H1 (cell line): Measurements from ENCODE around the gene QPCT. TPM values are rescaled to one million over a fixed set of nuclear protein-coding genes. Genes with fewer than 3 reads are reported as not detected.

Experiments used
- SAP30 ChIP-seq: fragments of 300-600 bp; sonication (generic); IDR thresholded peaks from 2 replicates; pipeline ENCODE4 v1.7.1; 2012; ENCODE audit warnings: low read length, moderate library complexity, mild to moderate bottlenecking, inconsistent platforms; ENCODE audit not compliant: insufficient read depth, insufficient replicate concordance
- polyA plus RNA-seq, 7 experiments: library from polyadenylated mRNA; depleted of rRNA in 3 of 7; stranded (reverse) in 5 of 7; unstranded in 2 of 7; fragments of >200 nt in 5 of 7; fragments of 200-250 nt in 2 of 7; gene quantifications; 1 replicate in 5 of 7; 2 replicates in 1 of 7; 4 replicates in 1 of 7; pipeline versions ENCODE4 v1.2.1 to v1.2.3, GENCODE V29; 2011 to 2013; ENCODE audit warnings: missing spikeins in 2 of 7, mixed read lengths in 2 of 7
- total RNA-seq: library from RNA; stranded (reverse); fragmentation: NEBNext Ultra II Directional; extraction: Animal tissue kit (Norgen Biotek cat#: 25700); gene quantifications from 2 replicates; pipeline ENCODE4 v1.2.1, GENCODE V29; 2021
- TF ChIP-seq, protein P1 (sequence below): fragments of 300-600 bp; sonication (generic); IDR thresholded peaks from 2 replicates; pipeline ENCODE4 v1.7.1; 2012; ENCODE audit warnings: low read length, moderate library complexity, mild to moderate bottlenecking, inconsistent platforms; ENCODE audit not compliant: insufficient replicate concordance
- TF ChIP-seq, protein P2 (sequence below): IDR thresholded peaks from 2 replicates; pipeline ENCODE4 v1.6.1; 2011; ENCODE audit warnings: low read length, improper control_type of control experiment

QPCT gene
- total and polyA plus RNA-seq, 2 of the 8 experiments (the other 6 are each of a cell fraction or from before 2014, with no cell fraction given) = 4.0 to 4.3 TPM

DNA sequence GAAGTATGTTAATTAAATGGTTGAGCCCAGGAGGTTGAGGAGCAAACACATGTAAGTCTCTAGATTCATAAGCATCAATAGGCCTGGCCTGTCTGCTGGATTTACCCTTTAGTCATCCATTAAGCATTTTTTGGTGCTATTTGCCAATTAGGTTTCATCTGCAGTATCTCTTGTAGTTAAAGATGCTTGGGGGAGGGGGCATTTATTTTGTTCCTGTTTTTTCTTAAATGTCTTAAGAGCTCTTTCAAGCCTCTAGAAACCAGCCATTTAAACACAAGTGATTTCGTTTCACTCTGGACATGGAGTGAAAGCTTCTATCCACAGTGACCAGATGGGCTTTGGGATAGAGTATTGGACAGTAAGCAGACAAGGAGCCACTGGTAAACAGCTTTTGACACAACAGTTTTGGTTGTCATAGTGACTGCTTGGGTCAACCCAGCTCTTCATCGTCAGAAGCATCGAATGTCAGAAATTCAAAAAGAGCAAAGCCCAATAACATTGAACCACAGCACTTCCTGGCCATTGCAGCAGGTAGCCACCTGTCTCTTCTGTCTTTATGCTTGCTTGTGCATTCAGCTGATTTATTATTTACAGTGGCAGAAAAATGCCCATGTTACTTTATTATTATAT lies 4.9 kb downstream of the QPCT start (continued):
- TF ChIP-seq, protein P1, sequence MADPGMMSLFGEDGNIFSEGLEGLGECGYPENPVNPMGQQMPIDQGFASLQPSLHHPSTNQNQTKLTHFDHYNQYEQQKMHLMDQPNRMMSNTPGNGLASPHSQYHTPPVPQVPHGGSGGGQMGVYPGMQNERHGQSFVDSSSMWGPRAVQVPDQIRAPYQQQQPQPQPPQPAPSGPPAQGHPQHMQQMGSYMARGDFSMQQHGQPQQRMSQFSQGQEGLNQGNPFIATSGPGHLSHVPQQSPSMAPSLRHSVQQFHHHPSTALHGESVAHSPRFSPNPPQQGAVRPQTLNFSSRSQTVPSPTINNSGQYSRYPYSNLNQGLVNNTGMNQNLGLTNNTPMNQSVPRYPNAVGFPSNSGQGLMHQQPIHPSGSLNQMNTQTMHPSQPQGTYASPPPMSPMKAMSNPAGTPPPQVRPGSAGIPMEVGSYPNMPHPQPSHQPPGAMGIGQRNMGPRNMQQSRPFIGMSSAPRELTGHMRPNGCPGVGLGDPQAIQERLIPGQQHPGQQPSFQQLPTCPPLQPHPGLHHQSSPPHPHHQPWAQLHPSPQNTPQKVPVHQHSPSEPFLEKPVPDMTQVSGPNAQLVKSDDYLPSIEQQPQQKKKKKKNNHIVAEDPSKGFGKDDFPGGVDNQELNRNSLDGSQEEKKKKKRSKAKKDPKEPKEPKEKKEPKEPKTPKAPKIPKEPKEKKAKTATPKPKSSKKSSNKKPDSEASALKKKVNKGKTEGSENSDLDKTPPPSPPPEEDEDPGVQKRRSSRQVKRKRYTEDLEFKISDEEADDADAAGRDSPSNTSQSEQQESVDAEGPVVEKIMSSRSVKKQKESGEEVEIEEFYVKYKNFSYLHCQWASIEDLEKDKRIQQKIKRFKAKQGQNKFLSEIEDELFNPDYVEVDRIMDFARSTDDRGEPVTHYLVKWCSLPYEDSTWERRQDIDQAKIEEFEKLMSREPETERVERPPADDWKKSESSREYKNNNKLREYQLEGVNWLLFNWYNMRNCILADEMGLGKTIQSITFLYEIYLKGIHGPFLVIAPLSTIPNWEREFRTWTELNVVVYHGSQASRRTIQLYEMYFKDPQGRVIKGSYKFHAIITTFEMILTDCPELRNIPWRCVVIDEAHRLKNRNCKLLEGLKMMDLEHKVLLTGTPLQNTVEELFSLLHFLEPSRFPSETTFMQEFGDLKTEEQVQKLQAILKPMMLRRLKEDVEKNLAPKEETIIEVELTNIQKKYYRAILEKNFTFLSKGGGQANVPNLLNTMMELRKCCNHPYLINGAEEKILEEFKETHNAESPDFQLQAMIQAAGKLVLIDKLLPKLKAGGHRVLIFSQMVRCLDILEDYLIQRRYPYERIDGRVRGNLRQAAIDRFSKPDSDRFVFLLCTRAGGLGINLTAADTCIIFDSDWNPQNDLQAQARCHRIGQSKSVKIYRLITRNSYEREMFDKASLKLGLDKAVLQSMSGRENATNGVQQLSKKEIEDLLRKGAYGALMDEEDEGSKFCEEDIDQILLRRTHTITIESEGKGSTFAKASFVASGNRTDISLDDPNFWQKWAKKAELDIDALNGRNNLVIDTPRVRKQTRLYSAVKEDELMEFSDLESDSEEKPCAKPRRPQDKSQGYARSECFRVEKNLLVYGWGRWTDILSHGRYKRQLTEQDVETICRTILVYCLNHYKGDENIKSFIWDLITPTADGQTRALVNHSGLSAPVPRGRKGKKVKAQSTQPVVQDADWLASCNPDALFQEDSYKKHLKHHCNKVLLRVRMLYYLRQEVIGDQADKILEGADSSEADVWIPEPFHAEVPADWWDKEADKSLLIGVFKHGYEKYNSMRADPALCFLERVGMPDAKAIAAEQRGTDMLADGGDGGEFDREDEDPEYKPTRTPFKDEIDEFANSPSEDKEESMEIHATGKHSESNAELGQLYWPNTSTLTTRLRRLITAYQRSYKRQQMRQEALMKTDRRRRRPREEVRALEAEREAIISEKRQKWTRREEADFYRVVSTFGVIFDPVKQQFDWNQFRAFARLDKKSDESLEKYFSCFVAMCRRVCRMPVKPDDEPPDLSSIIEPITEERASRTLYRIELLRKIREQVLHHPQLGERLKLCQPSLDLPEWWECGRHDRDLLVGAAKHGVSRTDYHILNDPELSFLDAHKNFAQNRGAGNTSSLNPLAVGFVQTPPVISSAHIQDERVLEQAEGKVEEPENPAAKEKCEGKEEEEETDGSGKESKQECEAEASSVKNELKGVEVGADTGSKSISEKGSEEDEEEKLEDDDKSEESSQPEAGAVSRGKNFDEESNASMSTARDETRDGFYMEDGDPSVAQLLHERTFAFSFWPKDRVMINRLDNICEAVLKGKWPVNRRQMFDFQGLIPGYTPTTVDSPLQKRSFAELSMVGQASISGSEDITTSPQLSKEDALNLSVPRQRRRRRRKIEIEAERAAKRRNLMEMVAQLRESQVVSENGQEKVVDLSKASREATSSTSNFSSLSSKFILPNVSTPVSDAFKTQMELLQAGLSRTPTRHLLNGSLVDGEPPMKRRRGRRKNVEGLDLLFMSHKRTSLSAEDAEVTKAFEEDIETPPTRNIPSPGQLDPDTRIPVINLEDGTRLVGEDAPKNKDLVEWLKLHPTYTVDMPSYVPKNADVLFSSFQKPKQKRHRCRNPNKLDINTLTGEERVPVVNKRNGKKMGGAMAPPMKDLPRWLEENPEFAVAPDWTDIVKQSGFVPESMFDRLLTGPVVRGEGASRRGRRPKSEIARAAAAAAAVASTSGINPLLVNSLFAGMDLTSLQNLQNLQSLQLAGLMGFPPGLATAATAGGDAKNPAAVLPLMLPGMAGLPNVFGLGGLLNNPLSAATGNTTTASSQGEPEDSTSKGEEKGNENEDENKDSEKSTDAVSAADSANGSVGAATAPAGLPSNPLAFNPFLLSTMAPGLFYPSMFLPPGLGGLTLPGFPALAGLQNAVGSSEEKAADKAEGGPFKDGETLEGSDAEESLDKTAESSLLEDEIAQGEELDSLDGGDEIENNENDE = no peak
- TF ChIP-seq, protein P2, sequence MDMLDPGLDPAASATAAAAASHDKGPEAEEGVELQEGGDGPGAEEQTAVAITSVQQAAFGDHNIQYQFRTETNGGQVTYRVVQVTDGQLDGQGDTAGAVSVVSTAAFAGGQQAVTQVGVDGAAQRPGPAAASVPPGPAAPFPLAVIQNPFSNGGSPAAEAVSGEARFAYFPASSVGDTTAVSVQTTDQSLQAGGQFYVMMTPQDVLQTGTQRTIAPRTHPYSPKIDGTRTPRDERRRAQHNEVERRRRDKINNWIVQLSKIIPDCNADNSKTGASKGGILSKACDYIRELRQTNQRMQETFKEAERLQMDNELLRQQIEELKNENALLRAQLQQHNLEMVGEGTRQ = no peak
- TF ChIP-seq SAP30 = no peak
- TF ChIP-seq, all 59 proteins: peak for 0
